HG03060 (cell line): ENCODE results near the gene ACAA1.
"Not testable (repeated sequence)": the region's sequence is repeated elsewhere in the genome, so short reads cannot be mapped to it uniquely, and the experiment has no call there.

Source experiments
- ATAC-seq: cut with Tn5 transposase; IDR thresholded peaks from one replicate; pipeline ENCODE4 v1.9.1; 2021; ENCODE audit warnings: low read depth, moderate number of reproducible peaks; ENCODE audit not compliant: unreplicated experiment

ACAA1 gene

GRCh38 chr3:38108649-38109579 is 28.0 kb downstream of the ACAA1 start:
- no peak for ATAC-seq

- ATAC-seq = no peak
Measured at GRCh38 chr3:38107911-38108648, 28.8 kb downstream of the ACAA1 start.

GRCh38 chr3:38105525-38105924 is 31.4 kb downstream of the ACAA1 start:
- ATAC-seq = no peak

GRCh38 chr3:38102444-38102814 is 34.5 kb downstream of the ACAA1 start:
- no peak for ATAC-seq

GRCh38 chr3:38101811-38102443 is 35.0 kb downstream of the ACAA1 start:
- ATAC-seq = no peak

GRCh38 chr3:38100498-38100897 is 36.4 kb downstream of the ACAA1 start:
- no peak for ATAC-seq

GRCh38 chr3:38099518-38099917 is 37.4 kb downstream of the ACAA1 start:
- ATAC-seq = no peak

GRCh38 chr3:38098376-38098723 is 38.6 kb downstream of the ACAA1 start:
- no peak for ATAC-seq

- ATAC-seq = no peak
Measured at GRCh38 chr3:38097446-38098375, 39.2 kb downstream of the ACAA1 start.

- no peak for ATAC-seq
Measured at GRCh38 chr3:38095669-38096483, 41.1 kb downstream of the ACAA1 start.

- no peak for ATAC-seq
Measured at GRCh38 chr3:38094999-38095398, 41.9 kb downstream of the ACAA1 start.

- no peak for ATAC-seq
Measured at GRCh38 chr3:38090453-38090852, 46.5 kb downstream of the ACAA1 start.

GRCh38 chr3:38089163-38089562 is 47.8 kb downstream of the ACAA1 start:
- ATAC-seq = no peak

- no peak for ATAC-seq
Measured at GRCh38 chr3:38088126-38089078, 48.5 kb downstream of the ACAA1 start.

- ATAC-seq = not testable (repeated sequence)
Measured at GRCh38 chr3:38087278-38087677, 49.6 kb downstream of the ACAA1 start.

GRCh38 chr3:38086496-38086895 is 50.4 kb downstream of the ACAA1 start:
- ATAC-seq = no peak

- ATAC-seq = no peak
Measured at GRCh38 chr3:38085943-38086324, 51.0 kb downstream of the ACAA1 start.

GRCh38 chr3:38085311-38085942 is 51.5 kb downstream of the ACAA1 start:
- no peak for ATAC-seq
